Measurements from ENCODE around the gene IRAK2. TPM values are rescaled to one million over a fixed set of nuclear protein-coding genes. Genes with fewer than 3 reads are reported as not detected.
"Not testable (repeated sequence)": the region's sequence is repeated elsewhere in the genome, so short reads cannot be mapped to it uniquely, and the experiment has no call there.

IRAK2 gene
- total RNA-seq, 1 donor from 2014 or later, result 22.0 TPM

DNA sequence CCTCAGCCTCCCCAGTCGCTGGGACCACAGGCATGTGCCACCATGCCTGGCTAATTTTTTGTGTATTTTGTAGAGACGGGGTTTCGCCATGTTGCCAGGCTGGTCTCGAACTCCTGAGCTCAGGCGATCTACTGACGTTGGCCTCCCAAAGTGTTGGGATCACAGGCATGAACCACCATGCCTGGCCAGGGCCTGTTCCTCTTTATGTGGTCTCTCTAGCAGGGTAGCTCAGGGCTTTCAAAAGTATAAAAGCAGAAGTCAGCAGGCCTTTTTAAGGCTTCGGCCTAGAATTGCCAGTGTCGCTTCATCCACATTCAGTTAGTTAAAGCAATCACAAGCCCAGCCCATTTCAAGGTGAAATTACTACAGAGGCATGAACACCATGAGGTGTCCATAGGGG is 15.5 kb upstream of the IRAK2 start:
- TF ChIP-seq, protein P1, sequence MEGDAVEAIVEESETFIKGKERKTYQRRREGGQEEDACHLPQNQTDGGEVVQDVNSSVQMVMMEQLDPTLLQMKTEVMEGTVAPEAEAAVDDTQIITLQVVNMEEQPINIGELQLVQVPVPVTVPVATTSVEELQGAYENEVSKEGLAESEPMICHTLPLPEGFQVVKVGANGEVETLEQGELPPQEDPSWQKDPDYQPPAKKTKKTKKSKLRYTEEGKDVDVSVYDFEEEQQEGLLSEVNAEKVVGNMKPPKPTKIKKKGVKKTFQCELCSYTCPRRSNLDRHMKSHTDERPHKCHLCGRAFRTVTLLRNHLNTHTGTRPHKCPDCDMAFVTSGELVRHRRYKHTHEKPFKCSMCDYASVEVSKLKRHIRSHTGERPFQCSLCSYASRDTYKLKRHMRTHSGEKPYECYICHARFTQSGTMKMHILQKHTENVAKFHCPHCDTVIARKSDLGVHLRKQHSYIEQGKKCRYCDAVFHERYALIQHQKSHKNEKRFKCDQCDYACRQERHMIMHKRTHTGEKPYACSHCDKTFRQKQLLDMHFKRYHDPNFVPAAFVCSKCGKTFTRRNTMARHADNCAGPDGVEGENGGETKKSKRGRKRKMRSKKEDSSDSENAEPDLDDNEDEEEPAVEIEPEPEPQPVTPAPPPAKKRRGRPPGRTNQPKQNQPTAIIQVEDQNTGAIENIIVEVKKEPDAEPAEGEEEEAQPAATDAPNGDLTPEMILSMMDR (conservative IDR thresholded peaks at IDR 0.05; ENCODE audit: low read depth, low read length), result no peak
- no peak for DNase-seq (ENCODE audit: low read depth)
- no peak overlapping the region for H3K4me3 ChIP-seq (ENCODE audit: low read depth, low read length)

DNA sequence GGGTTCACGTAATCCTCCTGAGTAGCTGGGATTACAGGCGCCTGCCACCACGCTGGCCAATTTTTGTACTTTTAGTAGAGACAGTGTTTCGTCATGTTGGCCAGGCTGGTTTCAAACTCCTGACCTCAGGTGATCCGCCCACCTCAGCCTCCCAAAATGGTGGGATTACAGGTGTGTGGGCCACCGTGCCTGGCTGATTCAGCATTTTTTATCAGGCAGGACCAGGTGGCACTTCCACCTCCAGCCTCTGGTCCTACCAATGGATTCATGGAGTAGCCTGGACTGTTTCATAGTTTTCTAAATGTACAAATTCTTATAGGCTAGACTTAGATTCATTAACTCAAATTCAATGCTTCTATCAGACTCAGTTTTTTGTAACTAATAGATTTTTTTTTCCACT is 13.7 kb upstream of the IRAK2 start:
- TF ChIP-seq, protein P1 (conservative IDR thresholded peaks at IDR 0.05; ENCODE audit: low read depth, low read length), result no peak
- no peak overlapping the region for H3K4me3 ChIP-seq (ENCODE audit: low read depth, low read length)
- no peak for DNase-seq (ENCODE audit: low read depth)

DNA sequence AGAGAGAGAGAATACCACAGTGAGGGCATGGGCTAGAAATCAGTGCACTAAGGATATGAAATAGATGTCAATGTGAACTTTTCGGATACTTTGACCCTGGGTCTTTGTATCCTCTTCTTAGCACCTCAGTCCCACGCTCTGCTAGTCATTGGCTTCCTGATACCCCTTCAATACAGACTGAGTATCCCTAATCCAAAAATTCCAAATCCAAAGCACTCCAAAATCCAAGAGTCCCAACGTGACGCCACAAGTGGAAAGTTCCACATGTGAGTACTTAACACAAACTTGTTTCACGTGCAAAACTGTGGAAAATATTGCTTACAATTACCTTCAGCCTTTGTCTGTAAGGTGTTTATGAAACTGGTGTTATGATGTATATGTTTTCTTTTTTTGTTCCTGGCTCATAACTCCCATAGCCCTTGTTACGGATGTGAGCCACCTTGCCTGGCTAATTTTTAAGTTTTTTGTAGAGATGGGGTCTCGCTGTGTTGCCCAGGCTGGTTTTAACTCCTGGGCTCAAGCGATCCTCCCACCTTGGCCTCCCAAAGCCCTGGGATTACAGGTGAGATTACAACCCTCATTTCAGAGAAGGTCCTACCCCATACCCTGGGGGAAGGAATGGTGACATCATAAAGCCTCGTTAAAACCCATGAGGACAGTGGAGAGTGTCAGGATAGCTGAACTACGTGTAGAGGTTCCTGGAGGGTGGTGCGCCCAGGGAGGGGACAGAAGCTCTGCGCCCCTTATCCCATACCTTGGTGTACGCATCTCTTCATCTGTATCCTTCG is 10.2 kb upstream of the IRAK2 start:
- TF ChIP-seq, protein P1 (conservative IDR thresholded peaks at IDR 0.05; ENCODE audit: low read depth, low read length), result no peak
- H3K4me3 ChIP-seq (ENCODE audit: low read depth, low read length), result no peak overlapping the region
- no peak for DNase-seq (ENCODE audit: low read depth)

- no peak for DNase-seq (ENCODE audit: low read depth)
- TF ChIP-seq, protein P1 (conservative IDR thresholded peaks at IDR 0.05; ENCODE audit: low read depth, low read length), result no peak
- no peak overlapping the region for H3K4me3 ChIP-seq (ENCODE audit: low read depth, low read length)
These were observed 9.6 kb upstream of the IRAK2 start for GRCh38 chr3:10155123-10155472.

GRCh38 chr3:10155658-10156057 is 9.1 kb upstream of the IRAK2 start:
- H3K4me3 ChIP-seq (ENCODE audit: low read depth, low read length), result no peak overlapping the region
- TF ChIP-seq, protein P1 (conservative IDR thresholded peaks at IDR 0.05; ENCODE audit: low read depth, low read length), result peak; percentile 2
- no peak for DNase-seq (ENCODE audit: low read depth)

DNA sequence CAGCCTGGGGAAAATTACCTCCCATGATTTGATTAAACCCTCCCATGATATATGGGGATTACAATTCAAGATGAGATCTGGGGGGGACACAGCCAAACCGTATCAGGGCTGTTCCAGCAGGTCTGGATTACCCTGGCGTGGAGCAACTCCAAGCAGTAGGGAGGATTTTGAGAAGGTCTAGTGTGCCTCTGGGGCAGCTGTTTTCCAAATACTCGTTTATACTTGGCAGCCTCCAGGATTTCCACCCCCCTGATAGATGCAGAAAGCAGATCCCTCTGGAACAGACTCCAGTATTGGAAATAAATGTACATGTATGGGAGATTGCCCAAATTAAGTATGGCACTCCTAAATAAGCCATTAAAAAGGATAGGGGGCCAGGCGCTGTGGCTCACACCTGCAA is 7.7 kb upstream of the IRAK2 start:
- TF ChIP-seq, protein P1 (conservative IDR thresholded peaks at IDR 0.05; ENCODE audit: low read depth, low read length), result no peak
- DNase-seq (ENCODE audit: low read depth), result no peak
- no peak overlapping the region for H3K4me3 ChIP-seq (ENCODE audit: low read depth, low read length)

GRCh38 chr3:10158555-10158954 is 6.2 kb upstream of the IRAK2 start:
- DNase-seq (ENCODE audit: low read depth); H3K4me3 ChIP-seq (ENCODE audit: low read depth, low read length): not testable (repeated sequence)
